ENCODE measurements around the gene C22orf23.

- TF ChIP-seq EZH2 (IDR thresholded peaks at IDR 0.05; ENCODE audit: borderline replicate concordance, low read depth, low read length, poor library complexity, severe bottlenecking) (no peak), CTCF (conservative IDR thresholded peaks at IDR 0.05; ENCODE audit: low read depth, low read length) (no peak)
Measured at GRCh38 chr22:37999236-37999635, 45.8 kb upstream of the C22orf23 start.
